Hematopoietic multipotent progenitor cell treated with erythropoietin and hydrocortisone succinate and interleukin-3 and kit ligand, for 15 days (in vitro differentiated cells): ENCODE results near the gene CFP.
A peak's percentile ranks its signal among the peaks of the same experiment; 100 is the strongest.
"Not testable (repeated sequence)": the region's sequence is repeated elsewhere in the genome, so short reads cannot be mapped to it uniquely, and the experiment has no call there.

ENCODE experiments used
- DNase-seq: peaks from one replicate; pipeline ENCODE4 v3.0.0-alpha.2; 2015; ENCODE audit warnings: low spot score

The CFP gene

DNA sequence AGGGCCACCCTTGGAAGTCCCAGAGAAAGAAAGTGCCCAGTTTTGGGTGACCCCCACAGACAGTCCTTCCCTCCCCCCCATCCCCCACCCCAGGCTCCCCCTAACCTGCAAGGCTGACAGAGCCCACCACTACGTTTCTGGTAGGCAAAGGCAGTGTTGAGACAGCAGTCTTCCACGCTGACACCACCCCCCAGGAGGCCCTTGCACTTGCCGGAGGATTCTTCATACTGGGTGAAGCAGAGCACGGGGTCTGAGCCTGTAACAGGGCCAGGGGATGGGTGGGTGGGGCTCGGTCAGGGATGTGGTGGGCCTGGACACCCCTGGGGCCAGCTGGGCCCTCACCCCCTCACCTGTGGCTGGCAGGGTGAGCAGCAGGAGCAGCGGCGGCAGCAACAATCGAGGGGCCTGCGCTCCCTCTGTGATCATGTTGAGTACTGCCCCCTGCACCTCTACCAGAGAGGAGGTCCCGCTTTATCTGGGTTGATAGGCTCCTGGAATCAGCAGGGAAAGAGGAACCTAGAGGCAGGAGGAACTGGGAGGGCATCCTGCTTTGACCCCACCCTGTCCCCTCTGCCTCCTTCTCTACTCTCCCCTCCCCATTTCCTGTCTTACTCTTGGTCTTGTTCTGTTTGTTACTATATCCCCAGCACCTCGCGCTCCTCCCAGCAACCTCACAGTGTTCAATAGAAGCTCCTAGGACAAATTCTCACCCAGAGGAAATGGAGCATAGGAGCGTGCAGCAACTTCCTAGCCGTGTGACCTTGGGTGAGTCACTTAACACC, at the start of gene CFP:
Gene CFP (minus strand): TSS at position 512 of the 782 bp plus-strand sequence. CDS start 86 bp downstream, at position 426.
- no peak for DNase-seq

DNA sequence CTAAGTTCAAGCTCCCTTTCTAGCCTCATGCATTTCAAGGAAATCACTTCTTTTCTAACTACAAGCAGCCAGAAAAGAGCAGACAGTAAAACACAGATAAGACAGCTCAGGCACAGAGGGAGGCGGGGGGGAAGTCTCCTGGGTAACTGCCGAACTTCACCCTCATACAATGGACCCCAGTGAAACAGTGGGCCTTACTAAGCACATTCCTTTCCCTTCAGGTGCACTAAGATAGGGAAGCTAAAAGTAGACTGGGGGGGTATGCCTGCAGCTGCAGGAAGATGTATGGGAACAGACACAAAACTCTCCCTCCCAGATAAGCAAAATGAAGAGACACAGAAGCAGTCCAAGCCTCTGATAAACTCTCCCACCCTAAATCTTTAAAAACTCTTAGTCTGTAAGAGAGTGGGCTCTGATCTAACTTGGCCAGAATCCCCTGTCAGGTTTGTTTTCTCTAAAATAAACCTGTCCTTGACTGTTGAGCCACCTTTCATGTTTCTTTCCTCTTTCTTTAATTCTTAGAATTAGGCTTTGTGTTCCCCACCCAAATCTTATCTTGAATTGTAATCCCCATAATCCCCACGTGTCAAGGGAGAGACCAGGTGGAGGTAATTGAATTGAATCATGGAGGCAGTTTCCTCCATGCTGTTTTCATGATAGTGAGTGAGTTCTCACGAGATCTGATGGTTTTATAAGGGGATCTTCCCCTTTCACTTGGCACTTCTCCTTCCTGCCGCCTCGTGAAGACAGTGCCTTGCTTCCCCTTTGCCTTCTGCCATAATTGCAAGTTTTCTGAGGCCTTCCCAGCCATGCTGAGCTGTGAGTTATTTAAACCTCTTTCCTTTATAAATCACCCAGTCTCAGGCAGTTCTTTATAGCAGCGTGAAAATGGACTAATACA, 46.5 kb upstream of the CFP start:
- DNase-seq: not testable (repeated sequence)

DNA sequence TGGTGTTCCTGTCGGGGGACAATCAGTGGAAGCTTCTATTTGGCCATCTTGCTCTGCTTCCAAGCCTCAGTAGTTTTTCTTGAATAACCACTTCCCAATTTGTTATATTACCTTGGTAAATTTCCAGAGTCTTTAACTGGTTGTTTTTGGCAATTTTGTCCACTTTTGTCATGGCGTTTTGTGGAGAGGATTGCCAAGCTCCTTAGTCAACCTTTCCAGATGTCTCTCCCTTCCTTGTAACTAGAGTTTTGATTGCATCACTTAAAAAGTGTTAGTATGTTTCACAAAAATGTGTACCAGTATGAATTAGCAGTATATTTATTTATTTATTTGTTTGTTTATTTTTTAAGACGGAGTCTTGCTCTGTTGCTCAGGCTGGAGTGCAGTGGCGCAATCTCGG, 45.0 kb upstream of the CFP start:
- no peak for DNase-seq

DNA sequence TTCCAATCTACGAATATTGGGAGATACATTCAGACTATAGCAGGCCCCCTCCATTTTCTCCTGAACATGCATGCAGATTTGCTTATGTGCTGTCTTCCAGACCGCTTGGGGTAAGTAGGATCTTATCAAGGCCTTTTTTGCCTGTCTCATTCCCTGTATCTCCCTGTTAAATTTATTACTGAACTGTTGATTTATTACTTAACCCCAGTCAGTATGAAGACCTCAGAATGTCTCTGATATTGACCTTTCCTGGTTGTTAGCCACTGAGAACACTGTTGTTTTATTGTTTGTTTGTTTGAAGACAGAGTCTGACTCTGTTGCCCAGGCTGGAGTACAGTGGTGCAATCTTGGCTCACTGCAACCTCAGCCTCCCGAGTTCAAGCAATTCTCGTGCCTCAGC, 36.1 kb upstream of the CFP start:
- DNase-seq: not testable (repeated sequence)

DNA sequence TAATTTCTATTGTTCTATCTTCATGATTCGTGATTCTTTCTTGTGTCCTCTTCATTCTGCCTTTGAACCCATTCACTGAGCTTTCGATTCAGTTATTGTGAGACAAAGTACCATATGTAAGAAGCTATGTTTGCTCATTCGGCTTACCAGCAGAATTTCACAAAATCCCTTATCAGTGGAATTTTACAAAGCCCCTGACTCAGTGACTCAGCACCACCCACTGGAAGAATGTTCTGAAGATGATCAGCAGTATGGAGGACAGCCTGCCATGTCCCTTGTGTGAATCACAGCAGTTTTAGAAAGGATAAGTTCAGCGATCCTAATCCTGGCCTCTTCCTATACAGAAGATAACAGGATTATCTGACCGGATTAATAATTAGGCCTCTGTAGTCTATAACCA, 35.0 kb upstream of the CFP start:
- no peak for DNase-seq

DNA sequence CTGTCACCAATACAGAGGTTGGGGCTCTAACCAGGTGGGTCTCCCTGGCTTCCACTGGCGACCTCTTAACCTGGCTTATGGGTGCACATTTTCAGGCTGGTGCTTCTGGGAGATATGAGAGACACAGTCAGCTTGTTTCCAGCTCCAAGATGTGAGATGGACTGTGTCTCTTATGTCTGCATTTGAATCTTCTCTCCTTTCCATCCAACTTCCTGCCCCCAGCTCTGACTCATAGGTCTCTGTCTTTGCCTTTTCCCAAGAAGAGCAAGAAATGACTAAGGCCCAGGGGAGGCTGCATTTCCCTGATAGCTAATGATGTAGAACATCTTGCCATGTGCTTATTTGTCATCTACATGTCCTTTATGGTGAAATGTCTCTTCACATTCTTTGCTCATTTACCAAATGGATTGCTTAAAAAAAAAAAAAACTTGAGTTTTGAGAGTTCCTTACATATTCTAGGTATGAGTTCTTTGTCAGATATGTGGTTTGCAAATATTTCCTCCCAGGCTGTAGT, 32.5 kb upstream of the CFP start:
- DNase-seq: peak; percentile 25

DNA sequence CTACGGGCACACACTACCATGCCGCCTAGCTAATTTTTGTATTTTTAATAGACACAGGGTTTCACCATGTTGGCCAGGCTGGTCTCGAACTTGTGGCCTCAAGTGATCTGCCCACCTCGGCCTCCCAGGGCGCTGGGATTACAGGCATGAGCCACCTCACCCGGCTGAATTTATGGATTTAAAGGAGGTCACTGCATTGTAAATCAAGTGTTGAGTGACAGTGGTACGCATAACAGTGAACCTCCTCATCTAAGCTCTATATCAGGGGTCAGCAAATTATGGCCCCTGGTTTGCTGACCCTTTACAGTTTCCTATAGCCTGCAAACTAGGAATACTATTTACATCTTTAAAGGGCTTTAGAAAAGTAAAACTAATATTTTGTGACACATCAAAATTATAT, 31.8 kb upstream of the CFP start:
- no peak for DNase-seq

DNA sequence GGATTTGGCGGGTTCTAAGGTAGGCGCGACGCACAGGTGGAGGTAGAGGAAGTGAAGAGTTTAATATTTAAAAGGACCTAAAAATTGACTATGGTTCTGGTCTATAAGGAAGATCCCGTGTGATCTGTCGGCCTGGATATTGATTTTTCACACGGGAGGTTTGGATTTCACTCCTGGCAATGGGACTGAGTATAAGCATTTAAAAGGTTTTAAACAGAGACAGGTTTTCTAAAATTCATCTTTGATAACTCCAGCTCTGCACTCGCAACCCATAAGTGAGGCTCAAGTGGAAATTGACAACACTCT, 29.6 kb upstream of the CFP start:
- DNase-seq: no peak

DNA sequence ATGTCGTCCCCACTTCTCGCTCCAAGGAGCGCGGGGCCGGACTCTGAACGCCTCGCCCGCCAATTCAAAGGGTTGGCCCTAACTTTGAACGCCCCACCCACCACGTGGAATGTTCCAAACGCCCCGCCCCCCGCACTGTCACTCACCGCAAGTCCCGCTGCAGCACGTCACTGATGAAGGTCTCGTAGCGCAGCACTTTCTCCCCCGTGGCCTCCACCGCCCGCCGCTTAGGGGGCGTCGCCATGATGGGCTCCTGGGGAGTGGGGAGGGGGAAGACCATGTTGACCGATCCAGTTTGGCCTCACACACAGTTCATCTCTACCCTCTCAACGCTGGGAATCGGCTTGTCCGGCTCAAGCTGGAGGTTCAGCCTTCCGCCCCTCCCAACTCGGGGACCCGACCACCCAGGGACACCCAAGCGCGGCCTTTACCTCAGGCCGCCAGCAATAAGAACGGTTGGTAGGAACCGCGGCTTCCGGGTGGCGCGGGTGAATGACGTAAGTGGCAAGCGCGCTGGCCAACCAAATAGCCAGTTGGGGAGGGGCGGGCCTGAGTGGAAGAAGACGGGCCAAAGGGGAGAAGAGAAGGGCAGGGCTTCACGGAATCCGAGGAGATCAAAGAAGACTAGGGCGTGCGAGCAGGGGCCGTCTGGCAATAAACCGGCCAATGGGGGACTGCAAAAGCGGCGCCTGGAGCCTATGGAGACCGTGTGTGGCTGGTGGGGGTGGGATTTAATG, 29.1 kb upstream of the CFP start, which contains the start of gene UXT:
Gene UXT (minus strand): TSS at position 497 of the 737 bp plus-strand sequence. CDS start 253 bp downstream, at position 244.
- DNase-seq: peak; percentile 88

DNA sequence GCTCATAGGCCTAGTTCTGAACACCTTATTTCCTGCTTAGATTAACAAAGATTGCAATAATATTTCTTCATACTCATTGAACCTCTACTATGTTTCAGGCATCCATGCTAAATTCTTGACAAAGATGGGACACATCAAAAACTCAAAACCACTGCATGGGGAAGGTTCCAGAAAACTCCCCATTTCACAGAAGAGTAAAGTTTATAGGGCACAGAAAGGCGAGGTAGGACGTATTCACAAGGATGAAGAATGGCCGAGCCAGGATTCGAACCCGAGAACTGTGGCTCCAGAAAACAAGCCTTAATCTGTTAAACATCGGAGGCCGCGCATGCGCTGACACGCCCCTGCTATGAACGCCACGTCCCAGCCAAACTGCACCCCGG, 28.6 kb upstream of the CFP start:
- DNase-seq: no peak

DNA sequence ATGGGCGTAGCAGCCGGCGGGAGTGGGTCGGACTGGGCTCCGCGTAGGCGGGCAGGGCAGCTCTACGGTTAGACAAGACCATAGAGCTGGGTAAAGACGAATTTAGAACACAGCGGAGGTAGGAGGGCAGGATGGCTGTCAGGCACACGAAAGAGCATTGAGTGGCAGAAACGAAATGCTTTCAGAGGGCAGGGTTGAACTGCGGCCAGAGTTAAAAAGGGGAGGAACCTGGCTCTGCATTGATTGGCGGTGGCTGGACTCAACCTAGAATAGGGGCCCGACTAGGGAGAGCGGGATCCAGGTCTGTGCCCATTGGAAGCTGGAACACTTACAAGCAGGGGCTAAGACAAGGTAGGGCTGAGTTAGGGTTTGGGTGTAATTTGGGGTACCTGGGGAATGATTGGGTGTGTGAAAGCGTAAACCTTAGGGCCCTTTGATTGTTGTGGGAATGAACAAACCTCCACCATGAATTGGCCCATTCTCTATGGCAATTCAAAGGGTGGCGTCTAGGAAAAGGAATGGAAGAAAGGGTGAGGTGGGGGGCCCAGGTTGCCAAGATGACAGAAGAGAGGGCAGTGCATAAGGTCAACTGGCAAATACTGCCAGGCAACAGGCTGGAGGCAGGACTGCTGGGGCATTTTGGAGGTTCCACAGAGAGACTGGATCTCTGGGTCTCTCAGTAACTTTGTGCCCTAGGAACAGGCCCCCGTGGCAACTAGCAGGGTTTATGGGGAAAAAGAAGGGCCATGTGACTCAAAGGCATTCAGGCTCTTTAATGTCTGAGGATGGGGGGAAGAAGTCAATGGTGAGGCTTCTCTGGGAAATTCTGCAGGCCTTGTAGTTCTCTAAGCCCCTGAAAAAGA, 21.5 kb upstream of the CFP start:
- DNase-seq: no peak

DNA sequence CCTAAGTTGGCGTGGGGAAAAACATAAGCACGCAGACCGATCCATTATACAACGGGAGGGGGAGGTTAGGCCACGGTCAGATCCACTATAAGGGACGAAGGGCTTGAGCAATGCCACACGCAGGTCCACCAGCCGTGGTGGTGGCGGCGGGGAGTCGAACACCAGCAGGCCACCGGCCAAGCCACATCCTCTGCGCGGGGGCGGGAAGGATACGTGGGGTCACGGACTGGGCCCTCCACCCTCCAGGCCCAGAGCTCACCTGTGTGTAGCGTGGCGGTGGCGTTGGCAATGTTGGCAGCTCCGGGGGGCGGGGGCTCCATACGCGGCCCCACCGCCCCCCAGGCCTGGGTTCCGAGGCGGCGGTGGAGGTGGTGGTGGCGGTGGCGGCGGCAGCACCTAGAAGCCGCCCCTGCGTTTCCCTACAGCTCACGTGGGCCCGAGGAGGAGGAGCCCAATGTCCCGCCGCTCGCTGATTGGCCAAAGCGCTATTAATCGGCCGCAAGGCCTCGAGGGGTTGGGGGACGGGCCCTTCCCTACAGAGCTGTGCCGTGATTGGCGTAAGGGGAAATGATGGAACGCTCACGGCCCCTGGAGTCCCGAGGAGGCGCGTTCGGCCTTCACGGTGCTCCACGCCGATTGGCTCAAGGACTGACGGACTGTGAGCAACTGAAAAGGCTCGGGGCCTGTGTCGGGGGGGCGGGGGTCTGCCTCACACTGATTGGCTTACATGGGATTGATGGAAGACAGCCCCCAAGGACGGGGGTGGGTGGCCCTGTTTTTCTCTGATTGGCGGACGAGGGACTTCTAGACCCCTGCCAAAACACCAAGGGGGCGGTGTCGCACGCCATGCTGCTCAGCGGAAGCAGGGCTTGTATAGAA, 20.7 kb upstream of the CFP start, which contains the start of gene ELK1:
Gene ELK1 (minus strand): TSS at position 400 of the 879 bp plus-strand sequence. CDS start 9,122 bp downstream, outside the sequence.
- peak; percentile 81 for DNase-seq

DNA sequence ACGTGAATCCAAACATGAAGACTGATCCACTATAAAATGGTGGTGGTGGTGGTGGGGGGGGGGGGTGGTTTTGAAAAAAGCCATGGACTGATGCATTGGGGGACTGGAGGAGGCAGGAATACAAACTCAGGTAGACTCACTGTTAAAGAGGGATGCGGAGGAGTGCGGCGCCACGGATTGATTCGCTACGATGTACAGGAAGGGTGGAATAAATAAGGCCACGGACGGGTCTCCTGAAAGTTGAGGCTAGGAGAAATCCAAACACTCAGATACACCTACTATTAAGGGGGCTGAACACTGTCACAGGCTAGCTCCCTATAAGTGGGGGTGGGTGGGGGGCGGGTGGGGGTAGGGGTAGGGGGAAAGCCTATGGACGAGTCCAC, 20.0 kb upstream of the CFP start:
- no peak for DNase-seq

DNA sequence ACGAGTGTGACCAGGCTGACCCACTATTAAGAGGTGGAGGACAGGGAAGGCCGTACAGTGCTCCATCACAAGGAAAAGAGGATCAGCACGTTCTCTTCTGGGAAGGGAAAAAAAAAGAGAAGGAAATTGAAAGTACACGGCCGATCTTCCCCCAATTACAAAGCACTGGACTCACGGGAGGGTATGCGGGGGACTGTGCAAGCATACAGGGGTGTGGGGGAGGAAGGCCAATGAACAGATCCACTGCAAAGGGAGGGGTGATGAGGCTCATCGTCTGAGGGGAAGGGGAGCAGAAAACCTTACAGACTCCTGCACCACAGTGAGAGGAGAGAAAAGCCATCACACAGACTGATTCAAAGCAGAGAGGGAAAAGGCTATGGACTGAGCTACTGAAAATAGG, 19.5 kb upstream of the CFP start:
- DNase-seq: no peak

DNA sequence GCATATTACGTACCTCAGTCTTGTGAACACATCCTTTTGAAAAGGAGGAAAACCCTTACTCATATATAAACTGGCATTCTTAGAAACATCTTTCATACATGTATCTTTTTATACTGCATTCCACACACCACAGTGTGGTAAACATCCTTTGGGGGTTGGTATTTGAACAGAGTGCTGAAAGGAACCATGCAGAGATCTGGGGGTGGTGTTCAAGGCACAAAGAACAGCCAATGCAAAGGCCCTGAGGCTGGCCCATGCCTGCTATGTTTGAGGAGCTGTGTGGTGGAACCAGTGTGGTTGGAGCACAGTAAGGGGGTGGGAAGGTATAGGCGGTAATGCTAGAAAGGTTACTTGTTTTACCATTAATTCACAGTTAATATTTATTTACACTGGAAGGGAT, 18.6 kb upstream of the CFP start:
- no peak for DNase-seq

DNA sequence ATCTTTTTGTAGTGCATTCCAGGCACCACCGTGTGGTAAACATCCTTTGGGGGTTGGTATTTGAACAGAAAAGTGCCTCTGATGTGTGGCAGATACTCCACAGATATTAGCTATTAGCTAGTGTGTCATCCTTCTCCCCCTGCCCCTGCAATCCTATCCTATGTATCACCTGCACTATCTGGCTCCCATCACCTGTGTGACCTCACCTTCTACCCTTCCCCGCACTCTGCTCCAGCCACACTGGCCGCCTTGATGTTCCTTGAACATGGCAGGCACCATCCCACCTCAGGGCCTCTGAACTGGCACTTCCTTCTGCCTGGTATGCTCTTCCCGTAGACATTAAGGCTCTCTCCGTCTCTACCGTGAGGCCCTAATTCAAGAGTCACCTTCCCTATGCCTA, 16.9 kb upstream of the CFP start:
- no peak for DNase-seq

DNA sequence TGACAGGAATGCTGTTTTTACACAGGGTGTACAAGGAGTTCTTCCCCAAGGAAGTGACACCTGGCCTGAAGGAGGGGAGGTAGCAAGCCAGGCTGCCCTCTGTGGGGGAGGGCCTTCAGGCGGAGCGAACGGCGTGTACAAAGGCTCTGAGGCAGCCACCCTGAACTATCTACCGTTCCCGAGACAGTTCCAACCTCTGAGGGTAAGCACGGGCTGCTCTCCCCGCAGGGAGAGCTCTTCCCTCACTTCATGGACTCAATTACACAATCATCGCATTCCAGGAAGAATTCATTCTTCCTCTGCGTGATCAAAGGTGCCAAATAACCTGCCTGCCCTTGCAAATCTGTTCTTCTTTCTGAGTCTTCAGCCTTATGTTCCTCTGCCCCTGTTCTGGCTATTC, 15.8 kb upstream of the CFP start:
- no peak for DNase-seq

DNA sequence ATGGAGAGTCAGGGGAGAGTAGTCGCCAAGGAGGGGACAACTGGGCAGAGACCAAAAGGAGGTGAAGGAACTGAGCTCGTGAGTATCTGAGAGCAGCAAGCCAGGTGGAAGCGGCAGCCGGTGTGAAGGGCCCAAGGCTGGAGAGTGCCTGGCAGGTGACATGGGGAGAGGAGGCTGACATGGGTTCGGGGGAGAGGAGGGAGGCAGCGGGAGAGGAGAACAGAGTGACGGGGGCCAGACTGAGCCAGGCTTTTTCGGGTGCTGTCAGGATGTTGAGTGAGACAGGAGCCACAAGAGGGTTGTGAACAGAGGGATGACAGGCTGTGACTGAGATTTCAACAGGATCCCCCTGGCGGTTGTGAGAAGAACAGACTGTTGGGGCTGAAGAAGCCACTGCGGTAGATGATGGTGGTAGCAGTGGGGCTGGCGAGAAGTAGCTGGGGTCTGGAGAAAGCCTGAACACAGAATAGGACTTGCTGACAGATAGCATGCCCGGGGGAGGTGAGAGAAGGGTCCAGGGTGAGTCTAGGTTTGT, 14.9 kb upstream of the CFP start:
- DNase-seq: peak; percentile 17

DNA sequence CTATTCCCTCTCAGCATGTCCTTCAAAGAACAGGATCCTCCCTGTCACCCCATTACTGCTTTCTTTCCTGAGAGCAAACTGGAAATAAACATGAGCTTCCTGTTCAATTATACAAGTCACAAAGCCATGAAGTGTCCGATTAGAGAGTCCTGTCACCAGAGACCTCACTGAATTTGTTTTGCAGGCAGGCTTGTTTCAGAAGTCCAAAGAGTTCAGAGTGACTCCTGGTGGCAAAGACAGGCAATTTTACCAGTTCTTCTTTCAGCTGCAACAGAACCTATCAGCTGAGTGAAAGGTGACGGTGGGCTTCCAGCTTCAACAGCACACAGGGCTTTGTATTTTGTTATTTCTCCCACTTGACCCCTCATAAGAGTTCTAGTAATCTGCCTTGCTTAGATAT, 14.2 kb upstream of the CFP start:
- no peak for DNase-seq

DNA sequence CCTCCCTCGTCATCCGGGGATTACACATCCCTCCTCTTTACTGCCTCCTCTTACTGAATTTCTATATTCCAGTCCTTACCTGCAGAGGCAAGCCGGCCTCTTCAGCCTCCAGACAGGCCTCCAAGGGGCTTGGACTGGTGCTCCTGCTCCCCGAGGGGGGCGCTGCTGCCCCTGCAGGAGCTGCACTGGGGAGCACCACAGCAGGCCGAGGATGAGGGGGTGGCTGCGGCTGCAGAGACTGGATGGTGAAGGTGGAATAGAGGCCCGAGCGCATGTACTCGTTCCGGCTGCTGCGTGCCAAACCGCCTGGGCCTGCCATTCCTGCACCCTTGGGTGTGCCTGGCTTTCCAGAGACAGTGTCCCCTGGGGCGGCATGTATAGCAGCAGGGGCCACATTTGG, 9.1 kb upstream of the CFP start:
- no peak for DNase-seq
